Kidney (tissue), 14 donors: Measurements from ENCODE around the gene ZNF512. TPM values are rescaled to one million over a fixed set of nuclear protein-coding genes. Genes with fewer than 3 reads are reported as not detected.

Experiments used
- DNase-seq, 5 donors: peaks; one replicate each; pipeline ENCODE4 v3.0.0-alpha.2; 2013 to 2020
- FAIRE-seq: peaks from 2 replicates; lab custom pipeline; 2012; peaks lifted over from hg19 to GRCh38; lab: Jason Lieb, UNC
- H3K27ac ChIP-seq, 2 donors: one replicate each; pipeline ENCODE4 v1.7.0; 2013; ENCODE audit warnings: low read depth in 2 of 2, low read length in 2 of 2, inconsistent platforms in 1 of 2
- H3K27me3 ChIP-seq: one replicate; pipeline ENCODE4 v1.7.1; 2013; ENCODE audit warnings: low read length, inconsistent platforms; ENCODE audit not compliant: control insufficient read depth, insufficient read depth
- H3K36me3 ChIP-seq, 3 donors: one replicate each; pipeline versions ENCODE4 v1.7.0 to v1.7.1; 2013; ENCODE audit warnings: low read length in 3 of 3, control low read depth in 1 of 3, inconsistent platforms in 1 of 3; ENCODE audit not compliant: insufficient read depth in 3 of 3, control insufficient read depth in 2 of 3
- H3K4me1 ChIP-seq, 3 donors: one replicate each; pipeline versions ENCODE4 v1.7.0 to v1.7.1; 2013; ENCODE audit warnings: low read length in 3 of 3, inconsistent platforms in 1 of 3, low read depth in 1 of 3; ENCODE audit not compliant: control insufficient read depth in 2 of 3, insufficient read depth in 2 of 3
- H3K4me3 ChIP-seq, 3 donors: one replicate each; pipeline versions ENCODE4 v1.7.0 to v1.8.1; 2013; ENCODE audit warnings: low read length in 3 of 3, control low read depth in 1 of 3, inconsistent platforms in 1 of 3
- H3K9ac ChIP-seq, 3 donors: one replicate each; pipeline versions ENCODE4 v1.7.0 to v1.7.1; 2013; ENCODE audit warnings: low read length in 3 of 3, control low read depth in 1 of 3, inconsistent platforms in 1 of 3
- H3K9me3 ChIP-seq, 3 donors: one replicate each; pipeline versions ENCODE4 v1.7.0 to v1.7.1; 2013; ENCODE audit warnings: low read length in 3 of 3, control low read depth in 1 of 3, inconsistent platforms in 1 of 3; ENCODE audit not compliant: control insufficient read depth in 2 of 3, insufficient read depth in 1 of 3
- CTCF ChIP-seq: IDR thresholded peaks from 3 replicates; pipeline ENCODE4 v1.5.1; 2012; ENCODE audit warnings: mild to moderate bottlenecking, moderate library complexity, borderline replicate concordance; ENCODE audit not compliant: insufficient read depth; ENCODE audit errors: extremely low read depth
- intact Hi-C: fragments of 100-400 bp; cut with DNase I; formaldehyde crosslinking; loops from one replicate; pipeline ENCODE4 v1.11.1; 2022
- polyA plus RNA-seq: library from polyadenylated mRNA; stranded (reverse); fragments of 350-450 nt; fragmentation: Illumina TruSeq; extraction: RNeasy Lipid Tissue Mini Kit (QIAGEN cat#74804); gene quantifications from one replicate; pipeline ENCODE4 v1.2.3, GENCODE V29; 2014; ENCODE audit warnings: low read depth, low replicate concordance; ENCODE audit not compliant: insufficient read depth
- total RNA-seq: library from RNA; stranded (reverse); fragmentation: NEBNext Ultra II Directional; extraction: Animal tissue kit (Norgen Biotek cat#: 25700); gene quantifications from one replicate; pipeline ENCODE4 v1.2.1, GENCODE V29; 2021
- donor health status: control.
- donor health status: control.
- donor health status: control.
- donor health status: control.
- donor health status: control.
- donor health status: DM: yes; HTN: yes; CAD: no.
- donor health status: Normal renal cell carcinoma (clear cell type).

ZNF512 gene
- total and polyA plus RNA-seq, 2 donors from 2014 or later = 15.1 to 40.6 TPM

DNA sequence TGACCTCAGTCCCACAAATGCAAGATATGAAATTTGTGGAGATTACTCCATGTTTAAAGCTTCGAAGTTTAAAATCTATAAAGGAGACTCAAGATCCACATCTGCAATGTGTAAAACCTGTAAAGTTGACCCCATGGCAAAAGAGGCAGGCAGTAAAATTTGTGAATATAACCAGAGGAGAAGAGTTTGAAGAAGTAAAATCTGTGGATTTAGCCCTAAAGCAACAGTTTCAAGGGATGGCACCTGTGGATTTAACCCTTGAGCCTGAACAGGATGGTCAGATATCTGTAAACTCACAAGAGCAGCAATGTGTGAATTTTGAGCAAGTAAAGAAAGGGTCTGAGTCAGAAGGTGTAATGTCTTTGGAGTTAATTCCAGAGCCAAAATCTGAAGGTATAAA lies 11.2 kb upstream of the ZNF512 start:
- Histone ChIP-seq H3K27me3 (no peaks in the 10 kb centered on the region), H3K4me1 (no peaks in the 10 kb centered on the region), H3K27ac (no peak overlapping the region), H3K4me3 (no peak overlapping the region), H3K9ac (no peak overlapping the region), H3K36me3 (no peaks in the 10 kb centered on the region), H3K9me3 (peaks cover 0 to 40% (median 7%) of the 10 kb centered on the region in 3 donors)
- intact Hi-C loops = no loop called here
- no peak for TF ChIP-seq CTCF
- DNase-seq (no peak), FAIRE-seq (no peak)

DNA sequence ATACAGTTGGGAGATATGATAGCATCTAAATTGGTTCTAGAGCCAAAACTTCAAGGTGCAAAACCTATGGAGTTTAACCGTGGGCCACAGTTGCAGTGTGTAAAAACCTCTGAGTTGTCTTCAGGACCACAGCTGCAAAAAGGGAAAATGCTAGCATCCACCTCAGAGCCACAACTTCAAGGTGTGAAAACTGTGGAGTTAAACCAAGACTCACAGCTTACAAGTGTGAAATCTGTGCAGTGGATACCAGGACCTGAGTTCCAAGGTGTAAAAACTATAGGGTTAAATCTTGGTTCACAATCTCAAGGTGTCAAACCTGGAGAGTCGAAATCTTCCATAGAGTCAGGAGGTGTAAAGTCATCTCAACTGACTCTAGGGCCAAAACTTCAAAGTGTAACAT lies 10.4 kb upstream of the ZNF512 start:
- DNase-seq = no peak
- no peak overlapping the region for H3K9ac ChIP-seq
- H3K27ac ChIP-seq = no peak overlapping the region
- H3K4me1 ChIP-seq = no peaks in the 10 kb centered on the region
- no peaks in the 10 kb centered on the region for H3K36me3 ChIP-seq
- intact Hi-C loops = no loop called here
- peaks cover 0 to 46% (median 7%) of the 10 kb centered on the region in 3 donors for H3K9me3 ChIP-seq
- FAIRE-seq = no peak
- no peaks in the 10 kb centered on the region for H3K27me3 ChIP-seq
- no peak overlapping the region for H3K4me3 ChIP-seq
- TF ChIP-seq CTCF = no peak

GRCh38 chr2:27572998-27573429 lies 9.8 kb upstream of the ZNF512 start:
- no peak for TF ChIP-seq CTCF
- Histone ChIP-seq H3K9ac (no peak overlapping the region), H3K27ac (no peak overlapping the region), H3K4me3 (no peak overlapping the region), H3K4me1 (no peaks in the 10 kb centered on the region), H3K9me3 (peaks cover 0 to 48% (median 7%) of the 10 kb centered on the region in 3 donors), H3K27me3 (no peaks in the 10 kb centered on the region), H3K36me3 (no peaks in the 10 kb centered on the region)
- intact Hi-C loops = no loop called here
- no peak for FAIRE-seq
- no peak for DNase-seq

DNA sequence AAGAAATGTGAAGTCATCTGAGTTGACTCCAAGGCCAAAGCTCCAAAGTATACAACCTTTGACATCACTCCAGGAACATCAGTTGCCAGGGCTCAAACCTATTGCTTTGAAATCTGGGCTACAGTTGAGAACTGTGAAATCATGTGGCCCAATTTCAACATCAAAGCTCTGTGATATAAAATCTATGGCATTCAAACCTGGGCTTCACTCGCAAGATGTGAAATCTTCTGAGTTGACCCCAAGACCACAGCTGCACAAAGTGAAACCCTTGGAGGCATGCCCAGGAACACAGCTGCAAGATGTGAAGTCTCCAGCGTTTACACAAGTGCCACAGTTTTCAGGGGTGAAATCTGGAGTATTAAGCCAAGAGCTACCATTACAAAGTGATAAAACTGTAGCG lies 9.4 kb upstream of the ZNF512 start:
- no peak for TF ChIP-seq CTCF
- no peak overlapping the region for H3K9ac ChIP-seq
- H3K27ac ChIP-seq = no peak overlapping the region
- peaks cover 0 to 48% (median 7%) of the 10 kb centered on the region in 3 donors for H3K9me3 ChIP-seq
- FAIRE-seq (no peak), DNase-seq (no peak)
- no peak overlapping the region for H3K4me3 ChIP-seq
- intact Hi-C loops = no loop called here
- no peaks in the 10 kb centered on the region for H3K4me1 ChIP-seq
- H3K27me3 ChIP-seq = no peaks in the 10 kb centered on the region
- no peaks in the 10 kb centered on the region for H3K36me3 ChIP-seq
